Parathyroid adenoma (tissue), 2 donors: ENCODE results near the gene HAPLN1.

ENCODE experiments used
- H2AFZ ChIP-seq: fragments of 300-600 bp; sonication (generic); one replicate; pipeline ENCODE4 v1.7.0; 2017; ENCODE audit warnings: antibody characterized with exemption, mild to moderate bottlenecking
- H3K27ac ChIP-seq: fragments of 300-600 bp; sonication (generic); one replicate; pipeline ENCODE4 v1.7.0; 2017
- H3K27me3 ChIP-seq: fragments of 300-600 bp; sonication (generic); one replicate; pipeline ENCODE4 v1.7.0; 2017; ENCODE audit warnings: low read length; ENCODE audit not compliant: control insufficient read depth, insufficient read depth
- H3K36me3 ChIP-seq: fragments of 300-600 bp; sonication (generic); one replicate; pipeline ENCODE4 v1.7.0; 2017; ENCODE audit warnings: low read length; ENCODE audit not compliant: control insufficient read depth, insufficient read depth
- H3K4me1 ChIP-seq: fragments of 300-600 bp; sonication (generic); one replicate; pipeline ENCODE4 v1.7.0; 2017; ENCODE audit warnings: control low read depth
- H3K4me2 ChIP-seq: fragments of 300-600 bp; sonication (generic); one replicate; pipeline ENCODE4 v1.7.0; 2017; ENCODE audit warnings: low read length
- H3K4me3 ChIP-seq: fragments of 300-600 bp; sonication (generic); one replicate; pipeline ENCODE4 v1.7.0; 2017; ENCODE audit warnings: low read depth, low read length
- H3K79me2 ChIP-seq: fragments of 300-600 bp; sonication (generic); one replicate; pipeline ENCODE4 v1.7.0; 2017; ENCODE audit warnings: control low read depth
- H3K9ac ChIP-seq: fragments of 300-600 bp; sonication (generic); one replicate; pipeline ENCODE4 v1.7.0; 2017; ENCODE audit warnings: mild to moderate bottlenecking
- H3K9me3 ChIP-seq: fragments of 300-600 bp; sonication (generic); one replicate; pipeline ENCODE4 v1.7.0; 2017; ENCODE audit warnings: low read length; ENCODE audit not compliant: control insufficient read depth
- TF ChIP-seq, protein P1 (sequence below): fragments of 300-600 bp; sonication (generic); IDR thresholded peaks from one replicate; pipeline ENCODE4 v1.7.0; 2017; ENCODE audit warnings: antibody characterized with exemption, mild to moderate bottlenecking
- donor health status: primary hyperparathyroidism.

HAPLN1 gene

GRCh38 chr5:83672646-83673045 is 48.0 kb downstream of the HAPLN1 start:
- H3K4me3 ChIP-seq, result no peak overlapping the region
- no peaks in the 10 kb centered on the region for H3K4me1 ChIP-seq
- H3K27me3 ChIP-seq, result no peaks in the 10 kb centered on the region
- no peak overlapping the region for H3K4me2 ChIP-seq
- no peaks in the 10 kb centered on the region for H3K79me2 ChIP-seq
- no peaks in the 10 kb centered on the region for H3K36me3 ChIP-seq
- no peak overlapping the region for H3K9ac ChIP-seq
- no peaks in the 10 kb centered on the region for H3K9me3 ChIP-seq
- no peak overlapping the region for H3K27ac ChIP-seq
- no peak overlapping the region for H2AFZ ChIP-seq
- TF ChIP-seq, protein P1, sequence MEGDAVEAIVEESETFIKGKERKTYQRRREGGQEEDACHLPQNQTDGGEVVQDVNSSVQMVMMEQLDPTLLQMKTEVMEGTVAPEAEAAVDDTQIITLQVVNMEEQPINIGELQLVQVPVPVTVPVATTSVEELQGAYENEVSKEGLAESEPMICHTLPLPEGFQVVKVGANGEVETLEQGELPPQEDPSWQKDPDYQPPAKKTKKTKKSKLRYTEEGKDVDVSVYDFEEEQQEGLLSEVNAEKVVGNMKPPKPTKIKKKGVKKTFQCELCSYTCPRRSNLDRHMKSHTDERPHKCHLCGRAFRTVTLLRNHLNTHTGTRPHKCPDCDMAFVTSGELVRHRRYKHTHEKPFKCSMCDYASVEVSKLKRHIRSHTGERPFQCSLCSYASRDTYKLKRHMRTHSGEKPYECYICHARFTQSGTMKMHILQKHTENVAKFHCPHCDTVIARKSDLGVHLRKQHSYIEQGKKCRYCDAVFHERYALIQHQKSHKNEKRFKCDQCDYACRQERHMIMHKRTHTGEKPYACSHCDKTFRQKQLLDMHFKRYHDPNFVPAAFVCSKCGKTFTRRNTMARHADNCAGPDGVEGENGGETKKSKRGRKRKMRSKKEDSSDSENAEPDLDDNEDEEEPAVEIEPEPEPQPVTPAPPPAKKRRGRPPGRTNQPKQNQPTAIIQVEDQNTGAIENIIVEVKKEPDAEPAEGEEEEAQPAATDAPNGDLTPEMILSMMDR, result no peak

GRCh38 chr5:83672158-83672557 is 48.5 kb downstream of the HAPLN1 start:
- Histone ChIP-seq H3K27me3 (no peaks in the 10 kb centered on the region), H3K9ac (no peak overlapping the region), H3K4me1 (no peaks in the 10 kb centered on the region), H3K4me3 (no peak overlapping the region), H3K27ac (no peak overlapping the region), H3K79me2 (no peaks in the 10 kb centered on the region), H3K4me2 (no peak overlapping the region), H3K9me3 (no peaks in the 10 kb centered on the region), H3K36me3 (no peaks in the 10 kb centered on the region), H2AFZ (no peak overlapping the region)
- TF ChIP-seq, protein P1, result no peak

- no peaks in the 10 kb centered on the region for H3K36me3 ChIP-seq
- no peaks in the 10 kb centered on the region for H3K27me3 ChIP-seq
- no peak overlapping the region for H3K9ac ChIP-seq
- H3K4me1 ChIP-seq, result no peaks in the 10 kb centered on the region
- no peak overlapping the region for H3K27ac ChIP-seq
- no peak overlapping the region for H3K4me2 ChIP-seq
- H3K79me2 ChIP-seq, result no peaks in the 10 kb centered on the region
- no peak overlapping the region for H2AFZ ChIP-seq
- no peaks in the 10 kb centered on the region for H3K9me3 ChIP-seq
- TF ChIP-seq, protein P1, result no peak
- H3K4me3 ChIP-seq, result no peak overlapping the region
These were observed 55.0 kb downstream of the HAPLN1 start for GRCh38 chr5:83665631-83666030.

DNA sequence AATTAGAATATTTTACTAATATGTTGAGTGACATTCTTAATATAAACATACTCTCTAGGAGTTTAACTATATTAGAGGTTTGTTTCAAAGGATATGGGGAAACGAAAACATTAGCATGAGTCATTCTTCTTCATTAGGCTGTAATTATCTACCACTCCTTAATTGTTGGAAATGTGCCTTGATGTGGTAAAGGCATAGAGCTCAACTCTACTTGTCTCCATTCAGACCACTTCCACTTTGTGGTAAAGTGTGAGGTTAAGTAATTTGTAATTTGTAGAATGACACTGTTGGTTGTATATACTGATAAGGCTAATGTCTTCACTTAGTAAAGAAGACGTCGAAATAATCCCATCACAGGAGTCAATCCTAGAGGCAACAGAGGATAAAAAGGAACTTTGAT is 58.1 kb downstream of the HAPLN1 start:
- H3K27me3 ChIP-seq, result no peaks in the 10 kb centered on the region
- H3K27ac ChIP-seq, result no peak overlapping the region
- no peaks in the 10 kb centered on the region for H3K79me2 ChIP-seq
- no peak overlapping the region for H3K4me2 ChIP-seq
- no peak overlapping the region for H3K9ac ChIP-seq
- no peak overlapping the region for H3K4me3 ChIP-seq
- no peak overlapping the region for H2AFZ ChIP-seq
- no peaks in the 10 kb centered on the region for H3K9me3 ChIP-seq
- TF ChIP-seq, protein P1, result no peak
- H3K36me3 ChIP-seq, result no peaks in the 10 kb centered on the region
- no peaks in the 10 kb centered on the region for H3K4me1 ChIP-seq

- H3K27ac ChIP-seq, result no peak overlapping the region
- no peak overlapping the region for H3K9ac ChIP-seq
- H3K4me2 ChIP-seq, result no peak overlapping the region
- TF ChIP-seq, protein P1, result no peak
- no peaks in the 10 kb centered on the region for H3K27me3 ChIP-seq
- H3K9me3 ChIP-seq, result no peaks in the 10 kb centered on the region
- H3K79me2 ChIP-seq, result no peaks in the 10 kb centered on the region
- no peak overlapping the region for H3K4me3 ChIP-seq
- no peaks in the 10 kb centered on the region for H3K36me3 ChIP-seq
- H3K4me1 ChIP-seq, result no peaks in the 10 kb centered on the region
- no peak overlapping the region for H2AFZ ChIP-seq
These were observed 62.7 kb downstream of the HAPLN1 start for GRCh38 chr5:83657807-83658525.
